AG09309 (cell line): Measurements from ENCODE around the gene FAM98A.

Experiments
- DNase-seq: peaks from one replicate; pipeline ENCODE4 v3.0.0-alpha.2; 2010; ENCODE audit warnings: low read depth
- H3K4me3 ChIP-seq: 2 replicates; pipeline ENCODE4 v1.5.1; 2011; ENCODE audit warnings: mild to moderate bottlenecking, low read depth, low read length, moderate library complexity; ENCODE audit not compliant: control insufficient read depth
- CTCF ChIP-seq: IDR thresholded peaks from 2 replicates; pipeline ENCODE4 v1.5.1; 2011; ENCODE audit warnings: mild to moderate bottlenecking, low read depth, low read length, inconsistent platforms; ENCODE audit not compliant: insufficient read depth, control insufficient read depth; ENCODE audit errors: missing control alignments

Gene FAM98A

GRCh38 chr2:33573657-33574056 lies 25.4 kb downstream of the FAM98A start:
- no peak for TF ChIP-seq CTCF
- DNase-seq = no peak
- H3K4me3 ChIP-seq = no peak overlapping the region

- no peak for TF ChIP-seq CTCF
- DNase-seq = no peak
- no peak overlapping the region for H3K4me3 ChIP-seq
Measured at GRCh38 chr2:33570681-33571080, 28.4 kb downstream of the FAM98A start.

- no peak for TF ChIP-seq CTCF
- DNase-seq = no peak
Measured at GRCh38 chr2:33561872-33562271, 37.2 kb downstream of the FAM98A start.

GRCh38 chr2:33560017-33560416 lies 39.1 kb downstream of the FAM98A start:
- no peak for TF ChIP-seq CTCF
- DNase-seq = no peak
- H3K4me3 ChIP-seq = no peak overlapping the region

More at GRCh38 chr2:33561872-33562271, 37.2 kb downstream of the FAM98A start:
- no peak overlapping the region for H3K4me3 ChIP-seq

- no peak for DNase-seq
- no peak overlapping the region for H3K4me3 ChIP-seq
- TF ChIP-seq CTCF = no peak
Measured at GRCh38 chr2:33559328-33559727, 39.8 kb downstream of the FAM98A start.

GRCh38 chr2:33555681-33556080 lies 43.4 kb downstream of the FAM98A start:
- DNase-seq = no peak
- no peak overlapping the region for H3K4me3 ChIP-seq
- no peak for TF ChIP-seq CTCF
